Measurements from ENCODE around the gene PTRH2.

PTRH2 gene

GRCh38 chr17:59669411-59669810, 37.8 kb downstream of the PTRH2 start:
- TF ChIP-seq SIN3A (IDR thresholded peaks at IDR 0.05; ENCODE audit: borderline replicate concordance, insufficient read depth, low read length) (no peak), FOXP2 (optimal IDR thresholded peaks at IDR 0.05; ENCODE audit: borderline replicate concordance, extremely low read depth, extremely low read length, insufficient read depth) (no peak), REST (IDR thresholded peaks at IDR 0.05; ENCODE audit: insufficient read depth in 1 of 2, low read depth in 2 of 2, low read length in 2 of 2) (no peak), POLR2AphosphoS5 (IDR thresholded peaks at IDR 0.05; ENCODE audit: low read depth, low read length) (no peak), TAF1 (IDR thresholded peaks at IDR 0.05; ENCODE audit: borderline replicate concordance, insufficient read depth, low read length) (no peak)

GRCh38 chr17:59668816-59669215, 38.4 kb downstream of the PTRH2 start:
- TF ChIP-seq FOXP2 (optimal IDR thresholded peaks at IDR 0.05; ENCODE audit: borderline replicate concordance, extremely low read depth, extremely low read length, insufficient read depth) (no peak), SIN3A (IDR thresholded peaks at IDR 0.05; ENCODE audit: borderline replicate concordance, insufficient read depth, low read length) (no peak), REST (IDR thresholded peaks at IDR 0.05; ENCODE audit: insufficient read depth in 1 of 2, low read depth in 2 of 2, low read length in 2 of 2) (no peak), POLR2AphosphoS5 (IDR thresholded peaks at IDR 0.05; ENCODE audit: low read depth, low read length) (no peak), TAF1 (IDR thresholded peaks at IDR 0.05; ENCODE audit: borderline replicate concordance, insufficient read depth, low read length) (no peak)

- TF ChIP-seq POLR2AphosphoS5 (IDR thresholded peaks at IDR 0.05; ENCODE audit: low read depth, low read length) (no peak), SIN3A (IDR thresholded peaks at IDR 0.05; ENCODE audit: borderline replicate concordance, insufficient read depth, low read length) (no peak), FOXP2 (optimal IDR thresholded peaks at IDR 0.05; ENCODE audit: borderline replicate concordance, extremely low read depth, extremely low read length, insufficient read depth) (no peak), TAF1 (IDR thresholded peaks at IDR 0.05; ENCODE audit: borderline replicate concordance, insufficient read depth, low read length) (no peak), REST (IDR thresholded peaks at IDR 0.05; ENCODE audit: insufficient read depth in 1 of 2, low read depth in 2 of 2, low read length in 2 of 2) (no peak)
These were observed 41.0 kb downstream of the PTRH2 start for GRCh38 chr17:59666235-59666634.

- TF ChIP-seq FOXP2 (optimal IDR thresholded peaks at IDR 0.05; ENCODE audit: borderline replicate concordance, extremely low read depth, extremely low read length, insufficient read depth) (no peak), POLR2AphosphoS5 (IDR thresholded peaks at IDR 0.05; ENCODE audit: low read depth, low read length) (no peak)
These were observed 55.1 kb downstream of the PTRH2 start for GRCh38 chr17:59652119-59652518.

GRCh38 chr17:59651346-59651745, 55.9 kb downstream of the PTRH2 start:
- TF ChIP-seq POLR2AphosphoS5 (IDR thresholded peaks at IDR 0.05; ENCODE audit: low read depth, low read length) (no peak), FOXP2 (optimal IDR thresholded peaks at IDR 0.05; ENCODE audit: borderline replicate concordance, extremely low read depth, extremely low read length, insufficient read depth) (no peak), TAF1 (IDR thresholded peaks at IDR 0.05; ENCODE audit: borderline replicate concordance, insufficient read depth, low read length) (no peak), SIN3A (IDR thresholded peaks at IDR 0.05; ENCODE audit: borderline replicate concordance, insufficient read depth, low read length) (no peak), REST (IDR thresholded peaks at IDR 0.05; ENCODE audit: insufficient read depth in 1 of 2, low read depth in 2 of 2, low read length in 2 of 2) (no peak)

Measured in PFSK-1 (cell line).